BJ (cell line): Measurements from ENCODE around the gene TEC. TPM values are rescaled to one million over a fixed set of nuclear protein-coding genes. Genes with fewer than 3 reads are reported as not detected.

Experiments
- CTCF ChIA-PET: fragments of 350-600 bp; formaldehyde crosslinking; extraction: SDS; loops from one replicate; lab custom pipeline; 2021; ENCODE audit warnings: antibody characterized with exemption, inconsistent platforms; lab: Yijun Ruan, JAX
- POLR2A ChIA-PET: fragments of 300-600 bp; sonication (Branson Sonifier 250); formaldehyde crosslinking; extraction: SDS; loops from one replicate; lab custom pipeline; 2021; ENCODE audit warnings: antibody characterized with exemption; lab: Charles Lee
- DNase-seq: peaks from one replicate; pipeline ENCODE4 v3.0.0-alpha.2; 2011; ENCODE audit warnings: low read depth
- H3K27me3 ChIP-seq: 2 replicates; pipeline ENCODE4 v1.6.0; 2011; ENCODE audit warnings: low read length; ENCODE audit not compliant: control insufficient read depth, insufficient read depth
- H3K36me3 ChIP-seq: 2 replicates; pipeline ENCODE4 v1.5.1; 2011; ENCODE audit warnings: low read length; ENCODE audit not compliant: control insufficient read depth, insufficient read depth
- H3K4me3 ChIP-seq: 2 replicates; pipeline ENCODE4 v1.5.1; 2011; ENCODE audit warnings: low read depth, mild to moderate bottlenecking, control low read depth, low read length
- CTCF ChIP-seq: IDR thresholded peaks from 2 replicates; pipeline ENCODE4 v1.5.1; 2011; ENCODE audit warnings: low read depth, mild to moderate bottlenecking, control low read depth, inconsistent platforms, low read length, moderate library complexity; ENCODE audit not compliant: insufficient read depth
- polyA plus RNA-seq: library from polyadenylated mRNA; depleted of rRNA; stranded (reverse); fragments of >200 nt; gene quantifications from 2 replicates; pipeline ENCODE4 v1.2.3, GENCODE V29; 2011

The TEC gene
- polyA plus RNA-seq, 1 experiment, result 0.20 TPM

- no peak for DNase-seq
- ChIA-PET CTCF (no interaction called here), POLR2A (no interaction called here)
- Histone ChIP-seq H3K4me3 (no peak overlapping the region), H3K36me3 (no peaks in the 10 kb centered on the region), H3K27me3 (peaks cover 2% of the 10 kb centered on the region; the same call in 1 of the 2 replicates)
- TF ChIP-seq CTCF, result no peak
Measured at GRCh38 chr4:48275686-48276085, 6.0 kb upstream of the TEC start.

GRCh38 chr4:48275247-48275646, 5.6 kb upstream of the TEC start:
- Histone ChIP-seq H3K4me3 (no peak overlapping the region), H3K27me3 (no peaks in the 10 kb centered on the region; the same call in 1 of the 2 replicates), H3K36me3 (no peaks in the 10 kb centered on the region)
- ChIA-PET CTCF (interaction anchor here (0.6 kb wide), 1 partner anchor 103 kb away, joined by 3 read pairs; no protein-coding TSS in a partner anchor), POLR2A (no interaction called here)
- no peak for DNase-seq
- peak; percentile 54 for TF ChIP-seq CTCF

- Histone ChIP-seq H3K4me3 (no peak overlapping the region), H3K36me3 (no peaks in the 10 kb centered on the region), H3K27me3 (no peaks in the 10 kb centered on the region)
- no peak for TF ChIP-seq CTCF
- ChIA-PET CTCF (interaction anchor here (0.8 to 1.2 kb wide), 2 partner anchors 8 to 20 kb away, joined by 3 to 4 read pairs; no protein-coding TSS in a partner anchor), POLR2A (no interaction called here)
- DNase-seq, result no peak
Measured at GRCh38 chr4:48271626-48272025, 2.0 kb upstream of the TEC start.

- no peak for TF ChIP-seq CTCF
- Histone ChIP-seq H3K27me3 (no peaks in the 10 kb centered on the region), H3K4me3 (no peak overlapping the region), H3K36me3 (no peaks in the 10 kb centered on the region)
- ChIA-PET CTCF (interaction anchor here (0.8 to 1.2 kb wide), 2 partner anchors 8 to 20 kb away, joined by 3 to 4 read pairs; no protein-coding TSS in a partner anchor), POLR2A (no interaction called here)
- DNase-seq, result no peak
Measured at GRCh38 chr4:48270951-48271473, 1.4 kb upstream of the TEC start.

- no peaks in the 10 kb centered on the region for H3K27me3 ChIP-seq
- H3K4me3 ChIP-seq, result no peak overlapping the region; the same call in 1 of the 2 replicates
- ChIA-PET CTCF (interaction anchor here (1.2 kb wide), 1 partner anchor 21 kb away, joined by 4 read pairs; no protein-coding TSS in a partner anchor), POLR2A (no interaction called here)
- no peaks in the 10 kb centered on the region for H3K36me3 ChIP-seq
- no peak for TF ChIP-seq CTCF
- no peak for DNase-seq
Measured at GRCh38 chr4:48270523-48270897, 872 bp upstream of the TEC start.
